Stomach (tissue), 4 donors: ENCODE measurements around the gene PLK2.

Experiments
- EP300 ChIP-seq: sonication (generic); formaldehyde crosslinking; IDR thresholded peaks from one replicate; pipeline ENCODE4 v1.6.1; 2017; ENCODE audit warnings: antibody characterized with exemption
- POLR2AphosphoS5 ChIP-seq, 3 donors: sonication (generic); formaldehyde crosslinking; IDR thresholded peaks; one replicate each; pipeline ENCODE4 v1.6.1; 2016; ENCODE audit warnings: antibody characterized with exemption in 3 of 3
- TF ChIP-seq, protein P1 (sequence below), 7 experiments: fragments of 450-650 bp in 4 of 7; fragments of 200-600 bp in 3 of 7; sonication (generic) in 3 of 7; IDR thresholded peaks; one replicate each; pipeline ENCODE4 v1.5.1; 2016 to 2019; ENCODE audit warnings: antibody characterized with exemption in 7 of 7, control low read depth in 2 of 7, mild to moderate bottlenecking in 1 of 7

DNA sequence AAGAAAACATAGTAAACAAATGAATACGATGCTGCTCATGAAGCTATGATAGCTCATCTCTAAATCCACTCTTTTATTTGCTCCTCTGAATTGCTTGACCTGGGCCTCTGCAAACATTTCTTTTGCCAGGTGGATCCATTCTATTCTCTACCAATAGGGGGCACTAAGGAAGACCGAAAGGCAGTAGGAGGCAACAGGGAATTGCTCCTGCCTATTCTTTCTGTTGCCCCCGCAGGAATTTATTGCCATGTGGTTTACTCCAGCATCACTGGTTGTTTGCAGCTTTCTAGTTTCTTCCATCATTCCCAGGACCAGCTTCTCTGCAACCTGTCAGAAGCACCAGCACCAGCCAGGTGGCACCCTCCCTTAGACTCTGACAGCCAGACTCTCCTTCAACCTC is 36.6 kb upstream of the PLK2 start:
- TF ChIP-seq, protein P1, sequence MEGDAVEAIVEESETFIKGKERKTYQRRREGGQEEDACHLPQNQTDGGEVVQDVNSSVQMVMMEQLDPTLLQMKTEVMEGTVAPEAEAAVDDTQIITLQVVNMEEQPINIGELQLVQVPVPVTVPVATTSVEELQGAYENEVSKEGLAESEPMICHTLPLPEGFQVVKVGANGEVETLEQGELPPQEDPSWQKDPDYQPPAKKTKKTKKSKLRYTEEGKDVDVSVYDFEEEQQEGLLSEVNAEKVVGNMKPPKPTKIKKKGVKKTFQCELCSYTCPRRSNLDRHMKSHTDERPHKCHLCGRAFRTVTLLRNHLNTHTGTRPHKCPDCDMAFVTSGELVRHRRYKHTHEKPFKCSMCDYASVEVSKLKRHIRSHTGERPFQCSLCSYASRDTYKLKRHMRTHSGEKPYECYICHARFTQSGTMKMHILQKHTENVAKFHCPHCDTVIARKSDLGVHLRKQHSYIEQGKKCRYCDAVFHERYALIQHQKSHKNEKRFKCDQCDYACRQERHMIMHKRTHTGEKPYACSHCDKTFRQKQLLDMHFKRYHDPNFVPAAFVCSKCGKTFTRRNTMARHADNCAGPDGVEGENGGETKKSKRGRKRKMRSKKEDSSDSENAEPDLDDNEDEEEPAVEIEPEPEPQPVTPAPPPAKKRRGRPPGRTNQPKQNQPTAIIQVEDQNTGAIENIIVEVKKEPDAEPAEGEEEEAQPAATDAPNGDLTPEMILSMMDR (IDR thresholded peaks at IDR 0.05), result no peak
- TF ChIP-seq POLR2AphosphoS5 (IDR thresholded peaks at IDR 0.05) (no peak), EP300 (no peak)
